ENCODE results near the gene KRTAP4-6. TPM values are rescaled to one million over a fixed set of nuclear protein-coding genes. Genes with fewer than 3 reads are reported as not detected.

Gene KRTAP4-6
- total and polyA plus RNA-seq, 2 of the 13 experiments (the other 11 are each of a cell fraction or from before 2014, with no cell fraction given) = not detected

- TF ChIP-seq E2F5 (CRISPR knock-in tag; conservative IDR thresholded peaks at IDR 0.05) (no peak), NR1H2 (CRISPR knock-in tag; IDR thresholded peaks at IDR 0.05; ENCODE audit: borderline replicate concordance, low read depth) (no peak), ZBTB3 (CRISPR knock-in tag; IDR thresholded peaks at IDR 0.05; ENCODE audit: borderline replicate concordance, low read depth) (no peak), REPIN1 (CRISPR knock-in tag; IDR thresholded peaks at IDR 0.05; ENCODE audit: borderline replicate concordance, low read depth) (no peak)
Observed at GRCh38 chr17:41133880-41134735, 6.2 kb downstream of the KRTAP4-6 start (continued).

- 51% methylated on average over 3 of the region's 3 CpGs for WGBS (ENCODE audit: low lambda C conversion rate)
- POLR2A ChIA-PET = no interaction called here
- Histone ChIP-seq H3K4me1 (ENCODE audit: insufficient read depth, low read length) (no peaks in the 10 kb centered on the region), H2AFZ (ENCODE audit: low read length) (no peak overlapping the region), H3K9ac (ENCODE audit: insufficient read depth, low read depth, low read length) (no peak overlapping the region), H3K27ac (ENCODE audit: extremely low read length, insufficient read depth, low read length) (no peak overlapping the region), H4K20me1 (ENCODE audit: insufficient read depth, low read length) (no peaks in the 10 kb centered on the region), H3K36me3 (replicated peaks in 1 of 2; ENCODE audit: control insufficient read depth in 1 of 2, insufficient read depth in 2 of 2, low read length in 2 of 2) (no peaks in the 10 kb centered on the region), H3K27me3 (ENCODE audit: control insufficient read depth in 1 of 2, insufficient read depth in 2 of 2, low read length in 2 of 2) (0 out of 5 replicates have a peak, but pooled peaks cover 0 to 3% of the 10 kb centered on the region in 2 experiments), H3K79me2 (ENCODE audit: insufficient read depth, low read length) (no peaks in the 10 kb centered on the region), H3K4me3 (replicated peaks in 1 of 3; ENCODE audit: insufficient read depth in 1 of 3, low read depth in 2 of 3, low read length in 3 of 3) (no peak overlapping the region), H3K4me2 (ENCODE audit: low read depth, low read length) (no peak overlapping the region), H3K9me3 (ENCODE audit: low read length) (no peaks in the 10 kb centered on the region)
- BruUV-seq (replicated peaks) = no TSS peak
- no peak for TF ChIP-seq HNRNPUL1 (IDR thresholded peaks at IDR 0.05; ENCODE audit: low read depth, low read length)
- no peak for ATAC-seq
- CTCF ChIA-PET (ENCODE audit: low intra/inter-chr PET ratio, low total read pairs) = no interaction called here
- peak; percentile 23 for DNase-seq (ENCODE audit: low spot score)
- FAIRE-seq = no peak
- in situ Hi-C loops (cut with HindIII; ENCODE audit: extremely low pct_ligation_motif_present, low pct_unique_long_range_greater_than_20kb) = no loop called here
- intact Hi-C loops (cut with micrococcal nuclease; ENCODE audit: unreplicated experiment) = no loop called here
Observed at GRCh38 chr17:41131979-41132378, 8.4 kb downstream of the KRTAP4-6 start.
